SU-DHL-6 (cell line): ENCODE data around the gene TEX55.

ENCODE experiments used
- CTCF ChIP-seq: fragments of 200-600 bp; sonication (generic); IDR thresholded peaks from one replicate; pipeline ENCODE4 v1.5.1; 2017; ENCODE audit warnings: antibody characterized with exemption, mild to moderate bottlenecking, low read length, moderate library complexity; ENCODE audit not compliant: insufficient read depth, poor library complexity, severe bottlenecking
- EZH2phosphoT487 ChIP-seq: fragments of 200-600 bp; sonication (generic), shearing (Covaris generic); conservative IDR thresholded peaks from 2 replicates; pipeline ENCODE4 v1.6.1; 2018; ENCODE audit warnings: mild to moderate bottlenecking, antibody characterized with exemption, low read length, moderate library complexity, mixed read lengths

- TF ChIP-seq CTCF (no peak), EZH2phosphoT487 (no peak)
Measured at GRCh38 chr3:119173325-119173724, 27.4 kb downstream of the TEX55 start, which contains the start of gene UPK1B.
